NT2/D1 (cell line): ENCODE measurements around the gene MCRIP2.

ENCODE experiments used
- SUZ12 ChIP-seq: IDR thresholded peaks from 2 replicates; pipeline ENCODE4 v1.6.1; 2011; ENCODE audit not compliant: insufficient read length, insufficient read depth; ENCODE audit errors: extremely low read depth
- YY1 ChIP-seq: IDR thresholded peaks from 2 replicates; pipeline ENCODE4 v1.6.1; 2011; ENCODE audit not compliant: insufficient read length, insufficient read depth
- ZNF274 ChIP-seq: IDR thresholded peaks from 2 replicates; pipeline ENCODE4 v1.6.1; 2011; ENCODE audit warnings: mild to moderate bottlenecking, low read depth, low read length

- no peak for TF ChIP-seq SUZ12
- no peak for TF ChIP-seq YY1
- TF ChIP-seq ZNF274: no peak
These were observed 4.4 kb downstream of the MCRIP2 start for GRCh38 chr16:645852-646678.
